Measurements from ENCODE around the gene BIRC3. TPM values are rescaled to one million over a fixed set of nuclear protein-coding genes. Genes with fewer than 3 reads are reported as not detected.
A peak's percentile ranks its signal among the peaks of the same experiment; 100 is the strongest.

The BIRC3 gene
- total RNA-seq, 3 donors from 2014 or later, result 26.1 to 116 (median 45.4) TPM

GRCh38 chr11:102280245-102280833, 36.9 kb upstream of the BIRC3 start:
- Histone ChIP-seq H3K36me3 (ENCODE audit: low read depth) (no peaks in the 10 kb centered on the region), H3K9me3 (no peaks in the 10 kb centered on the region), H3K4me3 (no peak overlapping the region), H3K4me1 (ENCODE audit: low read depth) (peaks cover 19% of the 10 kb centered on the region)
- DNase-seq, result peak in 2 of 3 donors; percentile 43 to 48
- ATAC-seq, result peak; percentile 71
- TF ChIP-seq CTCF (IDR thresholded peaks at IDR 0.05), result no peak
- intact Hi-C loops (cut with DNase I, micrococcal nuclease), result loop anchor here in 1 of 2 donors (10.0 kb wide), 1 partner anchor 214 kb away; no protein-coding TSS in a partner anchor

- intact Hi-C loops (cut with DNase I, micrococcal nuclease), result loop anchor here in 1 of 2 donors (10.0 kb wide), 1 partner anchor 212 kb away; no protein-coding TSS in a partner anchor
- no peak for TF ChIP-seq CTCF (IDR thresholded peaks at IDR 0.05)
Observed at GRCh38 chr11:102283116-102283485, 34.2 kb upstream of the BIRC3 start.

GRCh38 chr11:102284008-102284407, 33.3 kb upstream of the BIRC3 start:
- no peak for TF ChIP-seq CTCF (IDR thresholded peaks at IDR 0.05)
- Histone ChIP-seq H3K9me3 (no peaks in the 10 kb centered on the region), H3K4me1 (ENCODE audit: low read depth) (peaks cover 17% of the 10 kb centered on the region), H3K36me3 (ENCODE audit: low read depth) (no peaks in the 10 kb centered on the region), H3K4me3 (no peak overlapping the region)
- intact Hi-C loops (cut with DNase I, micrococcal nuclease), result loop anchor here in 1 of 2 donors (10.0 kb wide), 1 partner anchor 211 kb away; no protein-coding TSS in a partner anchor
- no peak for DNase-seq
- peak; percentile 18 for ATAC-seq

More at GRCh38 chr11:102283116-102283485, 34.2 kb upstream of the BIRC3 start:
- Histone ChIP-seq H3K36me3 (ENCODE audit: low read depth) (no peaks in the 10 kb centered on the region), H3K9me3 (no peaks in the 10 kb centered on the region), H3K4me3 (no peak overlapping the region), H3K4me1 (ENCODE audit: low read depth) (peaks cover 19% of the 10 kb centered on the region)
- DNase-seq, result no peak
- ATAC-seq, result no peak

GRCh38 chr11:102286292-102286691, 31.0 kb upstream of the BIRC3 start:
- ATAC-seq (no peak), DNase-seq (no peak)
- Histone ChIP-seq H3K4me3 (no peak overlapping the region), H3K36me3 (ENCODE audit: low read depth) (no peaks in the 10 kb centered on the region), H3K9me3 (no peaks in the 10 kb centered on the region), H3K4me1 (ENCODE audit: low read depth) (no peaks in the 10 kb centered on the region)
- no peak for TF ChIP-seq CTCF (IDR thresholded peaks at IDR 0.05)
- intact Hi-C loops (cut with DNase I, micrococcal nuclease), result loop anchor here in 1 of 2 donors (10.0 kb wide), 1 partner anchor 209 kb away; no protein-coding TSS in a partner anchor

- no peak overlapping the region for H3K4me3 ChIP-seq
- H3K9me3 ChIP-seq, result no peaks in the 10 kb centered on the region
- DNase-seq, result peak in 1 of 3 donors; percentile 68
- peak; percentile 39 for TF ChIP-seq CTCF (IDR thresholded peaks at IDR 0.05)
- intact Hi-C loops (cut with DNase I, micrococcal nuclease), result loop anchor here in 1 of 2 donors (10.0 kb wide), 1 partner anchor 207 kb away; no protein-coding TSS in a partner anchor
- peak; percentile 87 for ATAC-seq
- H3K36me3 ChIP-seq (ENCODE audit: low read depth), result no peaks in the 10 kb centered on the region
- H3K4me1 ChIP-seq (ENCODE audit: low read depth), result no peaks in the 10 kb centered on the region
Observed at GRCh38 chr11:102287964-102288724, 29.1 kb upstream of the BIRC3 start.

Data from mucosa of descending colon (tissue), 3 donors.